ENCODE data around the gene MECP2.
"Not testable (repeated sequence)": the region's sequence is repeated elsewhere in the genome, so short reads cannot be mapped to it uniquely, and the experiment has no call there.

Gene MECP2

GRCh38 chrX:154097589-154098541 lies at the start of gene MECP2:
Gene MECP2, minus strand, starts transcription at chrX:154097717.
- peak; percentile 76 to 80 for DNase-seq

- DNase-seq = not testable (repeated sequence)
Observed at GRCh38 chrX:154144010-154144409, 46.5 kb upstream of the MECP2 start, which contains the start of gene OPN1LW. Gene OPN1LW, plus strand, starts transcription at chrX:154144243. Its CDS starts 41 bp downstream, at chrX:154144284.

- no peak for DNase-seq
Observed at GRCh38 chrX:154142950-154143745, 45.6 kb upstream of the MECP2 start.

GRCh38 chrX:154142386-154142785 lies 44.9 kb upstream of the MECP2 start:
- no peak for DNase-seq

- no peak for DNase-seq
Observed at GRCh38 chrX:154140742-154141141, 43.2 kb upstream of the MECP2 start.

GRCh38 chrX:154140206-154140605 lies 42.7 kb upstream of the MECP2 start:
- DNase-seq = no peak

- no peak for DNase-seq
Observed at GRCh38 chrX:154138857-154139256, 41.3 kb upstream of the MECP2 start.

- DNase-seq = peak; percentile 61 to 70
Observed at GRCh38 chrX:154136627-154137161, 39.2 kb upstream of the MECP2 start.

- no peak for DNase-seq
Observed at GRCh38 chrX:154135458-154136229, 38.1 kb upstream of the MECP2 start.

- no peak for DNase-seq
Observed at GRCh38 chrX:154132366-154132765, 34.8 kb upstream of the MECP2 start.

GRCh38 chrX:154131955-154132354 lies 34.4 kb upstream of the MECP2 start:
- DNase-seq = no peak

GRCh38 chrX:154126101-154126500 lies 28.6 kb upstream of the MECP2 start:
- DNase-seq = no peak

- no peak for DNase-seq
Observed at GRCh38 chrX:154125391-154126040, 28.0 kb upstream of the MECP2 start.

- no peak for DNase-seq
Observed at GRCh38 chrX:154123241-154124219, 26.0 kb upstream of the MECP2 start.

GRCh38 chrX:154121961-154122360 lies 24.4 kb upstream of the MECP2 start:
- no peak for DNase-seq

GRCh38 chrX:154121207-154121606 lies 23.7 kb upstream of the MECP2 start:
- no peak for DNase-seq

GRCh38 chrX:154120567-154120966 lies 23.1 kb upstream of the MECP2 start:
- DNase-seq = no peak

- DNase-seq = no peak
Observed at GRCh38 chrX:154117566-154117965, 20.0 kb upstream of the MECP2 start.

GRCh38 chrX:154116426-154117211 lies 19.1 kb upstream of the MECP2 start:
- no peak for DNase-seq

- no peak for DNase-seq
Observed at GRCh38 chrX:154115750-154116149, 18.2 kb upstream of the MECP2 start.

Measured in stimulated activated CD4-positive, alpha-beta T cell treated with anti-CD3 and anti-CD28 coated beads, Interleukin-2, amount 100 ng/mL, for 48 hours (primary cell).